ENCODE data around the gene SMOC2.
"Not testable (repeated sequence)": the region's sequence is repeated elsewhere in the genome, so short reads cannot be mapped to it uniquely, and the experiment has no call there.

Gene SMOC2

GRCh38 chr6:168663041-168663440 lies 222.1 kb downstream of the SMOC2 start:
- no peak for DNase-seq (ENCODE audit: low spot score)

- no peak for DNase-seq (ENCODE audit: low spot score)
Observed at GRCh38 chr6:168664956-168665355, 224.0 kb downstream of the SMOC2 start.

DNA sequence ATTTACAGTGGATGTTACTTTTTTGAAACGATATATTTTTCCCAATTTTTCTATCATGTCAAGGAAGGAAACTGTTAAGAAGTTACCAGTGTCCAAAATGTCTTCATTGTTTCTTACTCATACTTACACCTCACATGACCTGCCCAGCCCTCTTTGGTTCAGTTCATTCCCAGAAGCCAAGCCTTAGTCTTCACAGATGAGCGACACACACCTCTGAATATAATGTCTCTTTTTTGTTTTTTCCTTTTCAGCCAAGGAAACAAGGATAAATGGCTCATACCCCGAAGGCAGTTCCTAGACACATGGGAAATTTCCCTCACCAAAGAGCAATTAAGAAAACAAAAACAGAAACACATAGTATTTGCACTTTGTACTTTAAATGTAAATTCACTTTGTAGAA lies 225.2 kb downstream of the SMOC2 start:
- DNase-seq (ENCODE audit: low spot score) = no peak

DNA sequence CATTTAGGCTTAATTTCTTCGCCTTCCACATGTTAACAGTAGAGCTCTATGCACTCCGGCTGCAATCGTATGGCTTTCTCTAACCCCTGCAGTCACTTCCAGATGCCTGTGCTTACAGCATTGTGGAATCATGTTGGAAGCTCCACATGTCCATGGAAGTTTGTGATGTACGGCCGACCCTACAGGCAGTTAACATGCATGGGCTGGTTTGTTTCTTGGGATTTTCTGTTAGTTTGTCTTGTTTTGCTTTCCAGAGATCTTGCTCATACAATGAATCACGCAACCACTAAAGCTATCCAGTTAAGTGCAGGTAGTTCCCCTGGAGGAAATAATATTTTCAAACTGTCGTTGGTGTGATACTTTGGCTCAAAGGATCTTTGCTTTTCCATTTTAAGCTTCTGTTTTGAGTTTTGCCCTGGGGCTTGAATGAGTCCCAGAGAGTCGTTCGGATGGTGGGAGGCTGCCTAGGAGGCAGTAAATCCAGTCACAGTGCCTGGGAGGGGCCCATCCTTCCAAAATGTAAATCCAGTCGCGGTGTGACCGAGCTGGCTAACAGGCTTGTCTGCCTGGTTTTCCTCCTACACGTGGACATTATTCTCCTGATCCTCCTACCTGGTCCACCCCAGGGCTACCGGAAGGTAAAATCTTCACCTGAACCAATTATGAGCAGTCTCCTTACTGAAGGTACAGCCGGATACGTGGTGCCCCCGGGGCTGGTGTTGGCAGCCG lies 225.9 kb downstream of the SMOC2 start:
- no peak for DNase-seq (ENCODE audit: low spot score)

GRCh38 chr6:168667428-168667805 lies 226.4 kb downstream of the SMOC2 start:
- DNase-seq (ENCODE audit: low spot score) = no peak

- no peak for DNase-seq (ENCODE audit: low spot score)
Observed at GRCh38 chr6:168670401-168670985, 229.5 kb downstream of the SMOC2 start.

DNA sequence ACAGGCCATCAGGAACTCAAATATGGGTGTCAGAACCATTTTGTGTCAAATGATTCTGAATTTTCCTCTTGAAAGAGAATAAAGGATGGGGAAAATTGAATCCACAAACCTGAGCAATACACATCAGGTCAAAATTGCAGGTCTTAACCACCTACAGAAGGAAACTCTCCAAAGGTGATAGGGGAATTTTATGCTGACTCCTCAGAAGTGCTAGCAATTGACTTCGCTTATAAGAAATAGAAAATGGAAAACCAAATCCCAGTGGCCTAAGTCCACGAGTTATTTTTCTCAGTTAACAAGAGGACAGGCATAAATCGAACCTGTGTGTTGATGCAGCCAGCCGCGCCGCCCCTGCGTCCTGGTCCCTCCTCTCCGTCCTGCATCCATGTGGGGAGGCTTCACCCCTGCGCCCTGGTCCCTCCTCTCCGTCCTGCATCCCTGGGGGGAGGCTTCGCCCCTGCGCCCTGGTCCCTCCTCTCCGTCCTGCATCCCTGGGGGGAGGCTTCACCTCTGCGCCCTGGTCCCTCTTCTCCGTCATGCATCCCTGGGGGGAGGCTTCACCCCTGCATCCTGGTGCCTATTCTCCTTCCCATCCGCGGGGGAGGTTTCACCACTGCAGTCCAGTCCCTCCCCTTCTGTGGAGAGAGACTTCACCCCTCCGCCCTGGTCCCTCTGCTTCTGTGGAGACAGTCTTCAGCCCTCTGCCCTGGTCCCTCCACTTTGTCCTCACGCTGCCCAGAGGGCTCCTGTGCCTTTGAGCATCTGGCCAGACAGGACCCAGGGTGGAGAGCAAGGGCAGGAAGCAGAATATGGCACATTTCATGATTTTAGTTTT lies 230.3 kb downstream of the SMOC2 start:
- no peak for DNase-seq (ENCODE audit: low spot score)

DNA sequence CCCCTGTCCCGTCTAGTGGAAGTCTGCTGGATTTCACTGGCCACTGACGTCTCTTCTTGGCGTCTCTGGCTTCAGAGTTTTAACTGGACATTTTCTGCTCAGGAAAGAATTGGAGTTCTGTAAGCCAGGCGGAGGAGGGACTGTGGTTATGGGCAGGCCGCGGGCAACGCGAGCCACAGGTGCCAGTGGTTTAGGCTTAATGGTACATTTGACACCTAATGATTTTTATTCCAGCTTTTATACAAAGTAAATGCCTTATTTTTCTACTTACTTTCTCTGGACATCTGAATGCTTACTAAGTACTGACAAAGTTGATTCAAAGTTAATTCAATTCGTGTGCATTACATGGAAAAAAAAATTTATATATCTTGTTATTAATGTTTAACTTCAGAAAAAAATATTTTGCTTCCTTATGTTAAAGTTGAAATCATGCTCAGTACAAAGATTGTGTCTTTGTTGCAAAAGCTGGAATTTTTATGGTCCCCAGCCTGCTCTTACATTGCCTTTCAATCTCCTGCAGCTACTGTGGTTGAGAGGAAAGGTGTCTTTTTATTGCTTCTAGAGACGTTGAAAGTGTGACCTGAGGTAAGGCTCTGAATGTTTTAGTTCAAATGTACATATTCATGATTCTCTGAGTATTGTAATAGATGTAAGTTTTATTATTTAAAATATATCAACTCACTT lies 231.0 kb downstream of the SMOC2 start:
- DNase-seq (ENCODE audit: low spot score) = no peak

GRCh38 chr6:168674595-168674994 lies 233.6 kb downstream of the SMOC2 start:
- no peak for DNase-seq (ENCODE audit: low spot score)

- DNase-seq (ENCODE audit: low spot score) = no peak
Observed at GRCh38 chr6:168675375-168675774, 234.4 kb downstream of the SMOC2 start.

DNA sequence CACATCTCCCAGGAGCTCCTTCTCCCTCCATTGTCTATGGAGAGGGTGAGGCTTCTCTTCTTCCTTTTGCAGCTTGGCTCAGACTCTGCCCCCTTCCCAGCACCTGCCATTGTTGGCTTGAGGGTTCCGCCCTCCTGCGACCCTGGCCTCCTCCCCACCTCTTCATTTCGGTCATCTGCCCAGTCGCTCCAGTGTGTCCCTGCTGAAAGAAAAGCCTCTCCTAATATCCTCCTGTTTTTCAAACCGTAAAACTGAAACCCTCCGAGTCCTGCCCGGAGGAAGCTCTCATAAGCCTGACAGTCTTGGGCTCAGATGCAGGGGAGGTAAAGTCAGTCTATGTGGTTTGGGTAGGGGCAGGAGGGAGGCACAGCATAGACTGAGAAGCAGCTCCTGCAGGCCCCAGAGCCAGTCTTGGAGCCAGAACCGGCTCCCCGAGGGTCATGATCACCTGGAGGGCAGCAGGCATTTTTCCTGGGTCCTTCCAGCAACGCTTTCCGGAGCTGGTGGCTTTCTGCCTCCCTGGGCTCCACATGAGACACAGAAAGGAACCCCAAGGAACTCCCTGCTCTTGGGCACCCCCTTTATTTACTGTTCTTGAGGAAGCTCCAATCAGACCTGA lies 235.1 kb downstream of the SMOC2 start:
- DNase-seq (ENCODE audit: low spot score) = no peak

DNA sequence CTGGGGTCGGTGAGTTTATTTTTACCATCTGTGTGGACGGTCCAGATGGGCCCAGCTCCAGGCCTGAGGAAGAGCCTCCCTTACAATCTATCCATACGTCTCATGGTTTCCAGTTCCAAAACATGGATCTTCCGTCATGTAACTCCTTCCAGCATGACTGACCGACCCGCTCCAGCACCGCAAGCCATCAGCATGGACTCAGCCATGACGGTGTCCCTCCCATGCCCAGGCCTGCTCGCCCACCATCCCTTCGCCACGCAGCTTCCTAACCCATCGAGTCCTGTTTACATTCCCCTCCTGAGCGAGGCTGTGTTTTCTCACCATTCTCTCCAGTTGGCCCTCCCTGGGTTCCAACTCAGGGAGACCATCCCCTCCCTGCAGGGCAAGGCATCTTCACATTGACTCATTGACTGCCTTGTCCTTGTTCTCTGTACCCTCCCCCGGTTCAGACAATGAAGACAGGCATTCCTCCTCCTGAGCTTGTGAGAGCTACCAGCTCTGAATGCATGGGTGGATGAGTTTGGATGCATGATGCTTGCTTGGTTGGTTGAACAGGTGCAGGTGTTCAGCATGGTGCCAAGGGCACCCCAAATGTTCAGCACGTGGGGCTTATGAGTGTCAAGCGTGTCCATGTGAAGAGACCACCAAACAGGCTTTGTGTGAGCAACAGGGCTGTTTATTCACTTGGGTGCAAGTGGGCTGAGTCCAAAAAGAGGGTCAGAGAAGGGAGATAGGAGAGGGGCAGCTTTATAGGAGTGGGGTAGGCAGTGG lies 235.8 kb downstream of the SMOC2 start:
- DNase-seq (ENCODE audit: low spot score) = no peak

- not testable (repeated sequence) for DNase-seq (ENCODE audit: low spot score)
Observed at GRCh38 chr6:168677323-168677781, 236.4 kb downstream of the SMOC2 start.

GRCh38 chr6:168678077-168678476 lies 237.1 kb downstream of the SMOC2 start:
- no peak for DNase-seq (ENCODE audit: low spot score)

DNA sequence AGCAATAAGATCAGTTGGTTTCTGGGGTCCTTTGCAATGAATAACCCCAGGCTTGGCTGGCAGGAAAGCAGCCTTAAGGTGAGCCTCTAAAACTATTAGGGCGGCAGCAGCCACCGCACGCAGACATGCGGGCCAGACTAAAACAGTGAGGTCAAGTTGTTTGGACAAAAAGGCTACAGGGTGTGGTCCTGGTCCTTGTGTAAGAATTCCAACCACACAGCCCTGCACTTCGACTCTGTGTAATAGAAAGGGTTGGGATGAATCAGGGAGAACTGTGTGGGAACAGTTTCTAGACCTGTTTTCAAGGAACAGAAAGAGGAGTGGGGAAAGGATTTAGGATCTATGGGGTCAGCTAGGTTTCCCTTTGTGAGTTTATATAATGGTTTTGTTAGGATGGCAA lies 237.6 kb downstream of the SMOC2 start:
- no peak for DNase-seq (ENCODE audit: low spot score)

DNA sequence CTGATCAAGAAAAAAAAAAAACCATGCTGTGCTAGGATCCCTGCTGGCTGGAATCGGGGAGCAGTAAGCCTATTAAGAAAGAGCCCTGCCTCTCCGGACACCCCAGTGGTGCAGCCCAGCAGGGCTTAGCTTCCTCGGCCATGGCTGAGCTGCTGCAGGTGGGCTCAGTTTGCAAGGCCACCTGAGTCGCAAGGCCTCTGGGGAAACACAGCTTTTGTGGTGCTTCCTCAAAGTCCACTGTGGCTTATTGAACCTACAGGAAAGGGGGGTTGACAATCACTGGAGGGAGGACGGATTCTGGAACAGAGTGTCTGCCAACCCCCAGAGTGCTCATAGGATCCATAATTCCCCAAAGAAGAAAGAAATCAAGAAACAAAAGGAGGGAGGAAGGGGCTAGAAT lies 240.8 kb downstream of the SMOC2 start:
- no peak for DNase-seq (ENCODE audit: low spot score)

DNA sequence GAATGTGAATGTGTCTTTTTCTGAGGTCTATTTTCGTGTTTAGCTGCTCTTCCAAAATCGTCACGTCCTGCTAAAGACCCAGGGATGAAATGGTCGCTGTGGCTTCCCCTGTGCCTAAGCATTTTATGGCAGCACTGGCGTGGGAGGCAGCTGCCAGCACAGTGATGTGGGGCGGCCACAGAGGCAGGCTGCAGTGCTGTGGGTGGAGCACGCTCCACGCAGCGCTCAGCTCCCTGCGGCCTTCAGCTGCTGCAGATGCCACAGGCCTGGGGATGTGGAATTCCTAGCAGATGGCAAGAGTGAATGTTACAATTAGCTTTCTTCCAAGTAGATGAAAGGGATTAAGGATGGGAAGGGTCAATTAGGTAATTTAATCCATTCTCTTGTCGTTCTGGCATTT lies 242.6 kb downstream of the SMOC2 start:
- DNase-seq (ENCODE audit: low spot score) = no peak

DNA sequence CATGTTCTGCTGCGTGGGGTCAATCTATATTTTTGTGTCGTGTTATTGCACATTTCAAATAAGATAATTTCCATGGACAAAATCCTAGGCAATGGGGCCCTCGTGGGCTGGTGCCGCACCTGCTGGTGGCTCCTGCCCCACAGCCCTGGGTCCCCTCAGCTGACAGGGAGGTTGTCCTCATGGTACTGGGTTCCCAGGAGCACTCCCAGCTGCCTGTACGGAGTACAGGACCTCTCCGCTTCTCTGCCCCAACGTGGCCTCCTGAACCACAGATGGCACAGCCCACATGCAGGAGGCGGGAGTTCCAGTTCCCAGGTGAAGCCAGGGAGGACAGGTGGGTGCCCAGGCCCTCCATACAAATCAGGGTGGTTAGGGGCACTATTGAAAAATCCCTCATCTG lies 243.5 kb downstream of the SMOC2 start:
- no peak for DNase-seq (ENCODE audit: low spot score)

- DNase-seq (ENCODE audit: low spot score) = no peak
Observed at GRCh38 chr6:168684906-168685305, 243.9 kb downstream of the SMOC2 start.

DNA sequence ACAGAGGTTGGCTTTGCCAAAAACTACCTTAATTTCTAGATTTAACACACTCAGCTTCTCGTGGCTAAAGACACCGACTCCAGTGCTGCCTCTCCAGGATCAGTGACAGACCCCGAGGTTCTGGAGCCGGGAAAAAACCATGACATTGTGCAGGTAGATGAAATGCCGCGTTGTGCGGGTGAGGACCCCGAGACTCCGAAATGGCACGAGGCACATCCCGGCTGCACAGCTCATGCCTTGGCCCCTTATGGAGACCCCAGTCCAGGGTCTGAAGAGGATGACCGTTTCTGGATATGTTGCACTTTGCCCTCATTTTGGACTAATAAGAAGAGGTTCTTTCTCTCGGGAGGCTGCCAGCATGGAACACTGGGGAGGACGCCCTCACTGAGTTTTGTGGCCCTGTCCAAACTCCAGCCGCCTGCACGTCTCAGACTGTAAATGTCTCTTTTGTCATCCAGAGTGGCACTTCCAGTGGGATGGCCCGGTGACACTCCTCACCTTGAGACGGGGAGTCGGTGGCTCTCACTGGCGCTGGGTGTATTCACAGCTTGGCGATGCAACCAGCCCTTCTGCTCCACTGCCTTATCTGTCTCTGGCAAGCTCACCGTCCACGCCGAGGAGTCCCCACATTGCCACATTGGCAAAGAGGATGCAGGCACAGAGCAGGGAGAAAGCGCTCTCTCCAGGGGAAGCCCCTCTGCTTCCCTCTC lies 245.2 kb downstream of the SMOC2 start:
- no peak for DNase-seq (ENCODE audit: low spot score)
